NCI-H2107 (cell line): ENCODE results near the gene PDZRN3.

Experiments
- DNase-seq: peaks from one replicate; lab custom pipeline; 2025; lab: John Stamatoyannopoulos, UW

The PDZRN3 gene

GRCh38 chr3:73622091-73622805 is 2.5 kb downstream of the PDZRN3 start:
- no peak for DNase-seq

- no peak for DNase-seq
These were observed 3.4 kb downstream of the PDZRN3 start for GRCh38 chr3:73621388-73621787.

GRCh38 chr3:73618461-73618860 is 6.3 kb downstream of the PDZRN3 start:
- no peak for DNase-seq

GRCh38 chr3:73616056-73616455 is 8.7 kb downstream of the PDZRN3 start:
- DNase-seq: no peak

- DNase-seq: no peak
These were observed 10.3 kb downstream of the PDZRN3 start for GRCh38 chr3:73614419-73614818.

- DNase-seq: no peak
These were observed 13.6 kb downstream of the PDZRN3 start for GRCh38 chr3:73611176-73611575.

GRCh38 chr3:73610493-73610892 is 14.2 kb downstream of the PDZRN3 start:
- DNase-seq: no peak

- DNase-seq: no peak
These were observed 15.1 kb downstream of the PDZRN3 start for GRCh38 chr3:73609655-73610054.

- no peak for DNase-seq
These were observed 15.5 kb downstream of the PDZRN3 start for GRCh38 chr3:73609315-73609641.

- DNase-seq: no peak
These were observed 16.1 kb downstream of the PDZRN3 start for GRCh38 chr3:73608456-73609314.

GRCh38 chr3:73605861-73606260 is 18.9 kb downstream of the PDZRN3 start:
- no peak for DNase-seq

- DNase-seq: no peak
These were observed 19.3 kb downstream of the PDZRN3 start for GRCh38 chr3:73605412-73605811.

- DNase-seq: no peak
These were observed 20.3 kb downstream of the PDZRN3 start for GRCh38 chr3:73604451-73604850.

- no peak for DNase-seq
These were observed 21.0 kb downstream of the PDZRN3 start for GRCh38 chr3:73603762-73604171.

- DNase-seq: no peak
These were observed 22.6 kb downstream of the PDZRN3 start for GRCh38 chr3:73602170-73602569.

- DNase-seq: no peak
These were observed 23.3 kb downstream of the PDZRN3 start for GRCh38 chr3:73601481-73601880.

GRCh38 chr3:73601011-73601410 is 23.7 kb downstream of the PDZRN3 start:
- DNase-seq: no peak

GRCh38 chr3:73600293-73600938 is 24.3 kb downstream of the PDZRN3 start:
- DNase-seq: no peak

- DNase-seq: no peak
These were observed 25.1 kb downstream of the PDZRN3 start for GRCh38 chr3:73599605-73600004.

GRCh38 chr3:73597476-73597875 is 27.3 kb downstream of the PDZRN3 start:
- DNase-seq: no peak

GRCh38 chr3:73592154-73593144 is 32.3 kb downstream of the PDZRN3 start:
- no peak for DNase-seq

- DNase-seq: no peak
These were observed 33.4 kb downstream of the PDZRN3 start for GRCh38 chr3:73591286-73591800.
